HCT116 (cell line): Measurements from ENCODE around the gene PIGP.

Experiments
- CTCF ChIP-seq, 3 experiments: fragments of 200-600 bp in 1 of 3; sonication (generic) in 1 of 3; IDR thresholded peaks in 2 of 3; conservative IDR thresholded peaks in 1 of 3; 2 replicates each; pipeline ENCODE4 v1.5.1; 2012 to 2017; ENCODE audit warnings: low read depth in 2 of 3, low read length in 2 of 3, antibody characterized with exemption in 1 of 3, borderline replicate concordance in 1 of 3, control low read depth in 1 of 3, mild to moderate bottlenecking in 1 of 3, mixed read lengths in 1 of 3, mixed run types in 1 of 3, moderate library complexity in 1 of 3; ENCODE audit not compliant: insufficient read depth in 1 of 3
- EGR1 ChIP-seq: IDR thresholded peaks from 2 replicates; pipeline ENCODE4 v1.6.1; 2012; ENCODE audit warnings: low read depth
- ELF1 ChIP-seq: IDR thresholded peaks from 2 replicates; pipeline ENCODE4 v1.6.1; 2012; ENCODE audit warnings: low read depth, borderline replicate concordance
- EZH2 ChIP-seq: fragments of 200-600 bp; sonication (generic); IDR thresholded peaks from 2 replicates; pipeline ENCODE4 v1.6.1; 2017; ENCODE audit warnings: antibody characterized with exemption, mixed run types
- EZH2phosphoT487 ChIP-seq: fragments of 200-600 bp; IDR thresholded peaks from 2 replicates; pipeline ENCODE4 v1.6.1; 2018; ENCODE audit warnings: antibody characterized with exemption, borderline replicate concordance
- MAX ChIP-seq: IDR thresholded peaks from 2 replicates; pipeline ENCODE4 v1.6.1; 2012
- POLR2A ChIP-seq: IDR thresholded peaks from 2 replicates; pipeline ENCODE4 v1.7.0; 2011; ENCODE audit warnings: borderline replicate concordance; ENCODE audit not compliant: insufficient read depth, insufficient read length; ENCODE audit errors: extremely low read depth
- POLR2AphosphoS5 ChIP-seq: IDR thresholded peaks from 2 replicates; pipeline ENCODE4 v1.6.1; 2011; ENCODE audit warnings: mild to moderate bottlenecking, low read depth, low read length, moderate library complexity
- REST ChIP-seq: IDR thresholded peaks from 2 replicates; pipeline ENCODE4 v1.6.1; 2012; ENCODE audit warnings: low read depth
- SIN3A ChIP-seq: IDR thresholded peaks from 2 replicates; pipeline ENCODE4 v1.6.1; 2012; ENCODE audit warnings: low read depth
- SP1 ChIP-seq: IDR thresholded peaks from 2 replicates; pipeline ENCODE4 v1.6.1; 2012; ENCODE audit warnings: low read depth
- TCF7L2 ChIP-seq: IDR thresholded peaks from 2 replicates; pipeline ENCODE4 v1.7.0; 2011; ENCODE audit warnings: borderline replicate concordance, inconsistent platforms; ENCODE audit not compliant: insufficient read depth, insufficient read length; ENCODE audit errors: extremely low read depth
- YY1 ChIP-seq: IDR thresholded peaks from 2 replicates; pipeline ENCODE4 v1.6.1; 2011; ENCODE audit warnings: low read length, low read depth, moderate library complexity, mild to moderate bottlenecking; ENCODE audit not compliant: insufficient replicate concordance; ENCODE audit errors: extremely low read depth
- ZNF274 ChIP-seq: fragments of 200-500 bp; sonication (Bioruptor generic); IDR thresholded peaks from 2 replicates; pipeline ENCODE4 v1.6.1; 2014; ENCODE audit warnings: mild to moderate bottlenecking, low read depth, low read length, inconsistent platforms

GRCh38 chr21:37117204-37117603, 44.3 kb upstream of the PIGP start:
- TF ChIP-seq CTCF (IDR thresholded peaks at IDR 0.05 in 2 of 3, conservative IDR thresholded peaks at IDR 0.05 in 1 of 3; ENCODE audit: borderline replicate concordance in 1 of 3, insufficient read depth in 1 of 3, low read depth in 2 of 3, low read length in 2 of 3) (no peak), MAX (no peak), TCF7L2 (no peak), EGR1 (no peak), EZH2phosphoT487 (no peak), POLR2A (no peak), POLR2AphosphoS5 (no peak), EZH2 (no peak), REST (no peak), YY1 (no peak), ELF1 (no peak), ZNF274 (no peak), SP1 (no peak), SIN3A (no peak)
